ENCODE results near the gene ZSWIM4.
A peak's percentile ranks its signal among the peaks of the same experiment; 100 is the strongest.

ZSWIM4 gene

DNA sequence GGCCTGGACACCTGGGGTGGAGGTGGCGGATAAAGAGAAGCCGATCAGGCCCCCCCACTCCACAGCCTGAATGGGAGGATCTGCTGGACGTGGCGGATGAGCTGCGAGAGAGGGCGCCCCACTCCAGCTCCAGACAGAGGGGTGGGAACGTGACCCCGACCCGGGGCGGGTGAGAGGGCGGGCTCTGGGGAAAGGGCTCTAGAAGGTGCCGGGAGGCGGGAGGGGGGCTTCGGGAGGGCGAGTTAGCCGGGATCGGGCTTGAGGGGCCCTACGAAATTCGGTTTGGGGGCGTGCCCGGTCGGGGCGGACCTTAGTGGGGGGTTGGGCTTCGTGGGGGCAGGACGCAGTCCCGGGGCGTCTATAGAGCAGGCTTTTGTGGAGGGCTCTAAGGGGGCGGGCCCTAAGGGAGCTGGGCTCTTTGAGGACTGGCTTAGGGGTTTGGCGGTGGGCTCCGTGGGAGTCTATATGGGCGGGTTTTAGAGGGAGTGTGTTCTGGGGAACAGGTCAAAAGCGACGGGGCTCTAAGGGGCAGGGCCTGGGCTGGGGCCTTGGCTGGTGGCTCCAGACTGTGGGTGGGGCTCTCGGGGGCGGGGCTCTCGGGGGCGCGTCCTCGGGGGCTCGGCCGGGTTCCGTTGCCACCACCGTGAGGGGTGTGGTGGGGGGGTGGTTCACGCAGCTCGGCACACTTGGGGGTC is 77.6 kb downstream of the ZSWIM4 start:
- peak; percentile 30; the same call in 1 of the 3 replicates for ATAC-seq (ENCODE audit: low read depth)
- TF ChIP-seq, protein P1, sequence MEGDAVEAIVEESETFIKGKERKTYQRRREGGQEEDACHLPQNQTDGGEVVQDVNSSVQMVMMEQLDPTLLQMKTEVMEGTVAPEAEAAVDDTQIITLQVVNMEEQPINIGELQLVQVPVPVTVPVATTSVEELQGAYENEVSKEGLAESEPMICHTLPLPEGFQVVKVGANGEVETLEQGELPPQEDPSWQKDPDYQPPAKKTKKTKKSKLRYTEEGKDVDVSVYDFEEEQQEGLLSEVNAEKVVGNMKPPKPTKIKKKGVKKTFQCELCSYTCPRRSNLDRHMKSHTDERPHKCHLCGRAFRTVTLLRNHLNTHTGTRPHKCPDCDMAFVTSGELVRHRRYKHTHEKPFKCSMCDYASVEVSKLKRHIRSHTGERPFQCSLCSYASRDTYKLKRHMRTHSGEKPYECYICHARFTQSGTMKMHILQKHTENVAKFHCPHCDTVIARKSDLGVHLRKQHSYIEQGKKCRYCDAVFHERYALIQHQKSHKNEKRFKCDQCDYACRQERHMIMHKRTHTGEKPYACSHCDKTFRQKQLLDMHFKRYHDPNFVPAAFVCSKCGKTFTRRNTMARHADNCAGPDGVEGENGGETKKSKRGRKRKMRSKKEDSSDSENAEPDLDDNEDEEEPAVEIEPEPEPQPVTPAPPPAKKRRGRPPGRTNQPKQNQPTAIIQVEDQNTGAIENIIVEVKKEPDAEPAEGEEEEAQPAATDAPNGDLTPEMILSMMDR (IDR thresholded peaks at IDR 0.05; ENCODE audit: poor library complexity, severe bottlenecking): no peak
- no peak overlapping the region for H3K4me3 ChIP-seq (ENCODE audit: severe bottlenecking)

DNA sequence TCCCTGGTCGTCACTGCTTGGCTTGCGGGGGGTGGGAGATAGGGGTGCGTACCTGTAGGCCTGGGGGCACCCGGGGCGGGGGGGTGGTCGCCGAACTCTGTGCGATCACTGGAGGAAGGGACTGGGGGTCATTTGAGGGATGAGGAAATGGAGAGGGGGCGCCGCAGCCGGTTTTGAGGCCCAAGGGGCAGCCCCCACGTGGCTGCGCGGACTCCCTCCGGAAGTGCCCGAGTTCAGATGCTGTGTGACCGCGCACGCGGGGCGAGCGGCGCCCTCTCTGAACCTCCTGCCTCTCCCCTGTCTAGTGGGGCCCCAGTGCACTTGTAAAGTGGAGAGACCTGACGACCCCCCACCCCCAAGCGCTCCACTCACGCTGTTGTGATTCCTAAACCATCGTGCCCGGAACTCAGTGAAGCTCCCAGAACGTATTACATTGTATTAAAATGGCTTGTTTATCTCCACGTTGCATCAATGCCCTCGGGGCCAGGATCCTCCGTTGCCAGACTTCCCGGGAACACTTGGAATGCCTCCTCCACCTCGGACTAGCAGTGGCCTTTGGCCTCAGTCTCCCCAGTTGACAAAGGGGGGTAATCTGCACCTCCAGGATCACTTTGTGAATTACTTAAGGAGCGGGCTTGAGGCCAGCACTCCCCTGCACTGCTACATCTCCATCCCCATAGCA is 78.7 kb downstream of the ZSWIM4 start:
- TF ChIP-seq, protein P1 (IDR thresholded peaks at IDR 0.05; ENCODE audit: poor library complexity, severe bottlenecking): no peak
- Histone ChIP-seq H3K27me3 (ENCODE audit: insufficient read depth, poor library complexity, severe bottlenecking) (no peaks in the 10 kb centered on the region), H3K27ac (ENCODE audit: poor library complexity, severe bottlenecking) (no peak overlapping the region), H3K4me1 (ENCODE audit: insufficient read depth, poor library complexity, severe bottlenecking) (no peaks in the 10 kb centered on the region), H3K36me3 (ENCODE audit: low read depth) (no peaks in the 10 kb centered on the region), H3K4me3 (ENCODE audit: severe bottlenecking) (no peak overlapping the region), H3K9me3 (ENCODE audit: severe bottlenecking) (no peaks in the 10 kb centered on the region)
- no peak for DNase-seq (ENCODE audit: low spot score)
- no peak for ATAC-seq (ENCODE audit: low read depth)

More for the DNA sequence above, 77.6 kb downstream of the ZSWIM4 start:
- H3K27me3 ChIP-seq (ENCODE audit: insufficient read depth, poor library complexity, severe bottlenecking): no peaks in the 10 kb centered on the region
- H3K36me3 ChIP-seq (ENCODE audit: low read depth): no peaks in the 10 kb centered on the region
- no peaks in the 10 kb centered on the region for H3K9me3 ChIP-seq (ENCODE audit: severe bottlenecking)
- H3K27ac ChIP-seq (ENCODE audit: poor library complexity, severe bottlenecking): no peak overlapping the region
- H3K4me1 ChIP-seq (ENCODE audit: insufficient read depth, poor library complexity, severe bottlenecking): no peaks in the 10 kb centered on the region
- DNase-seq (ENCODE audit: low spot score): no peak

GRCh38 chr19:13875824-13876223 is 80.6 kb downstream of the ZSWIM4 start:
- ATAC-seq (ENCODE audit: low read depth): no peak
- Histone ChIP-seq H3K36me3 (ENCODE audit: low read depth) (no peaks in the 10 kb centered on the region), H3K27ac (ENCODE audit: poor library complexity, severe bottlenecking) (no peak overlapping the region), H3K4me3 (ENCODE audit: severe bottlenecking) (no peak overlapping the region), H3K4me1 (ENCODE audit: insufficient read depth, poor library complexity, severe bottlenecking) (peaks cover 5% of the 10 kb centered on the region), H3K27me3 (ENCODE audit: insufficient read depth, poor library complexity, severe bottlenecking) (no peaks in the 10 kb centered on the region), H3K9me3 (ENCODE audit: severe bottlenecking) (no peaks in the 10 kb centered on the region)
- no peak for DNase-seq (ENCODE audit: low spot score)
- TF ChIP-seq, protein P1 (IDR thresholded peaks at IDR 0.05; ENCODE audit: poor library complexity, severe bottlenecking): no peak

GRCh38 chr19:13876834-13877233 is 81.6 kb downstream of the ZSWIM4 start, which contains the start of gene NANOS3:
Gene NANOS3, plus strand, starts transcription at chr19:13877134. Its CDS starts 115 bp downstream, at chr19:13877249.
- no peak for DNase-seq (ENCODE audit: low spot score)
- TF ChIP-seq, protein P1 (IDR thresholded peaks at IDR 0.05; ENCODE audit: poor library complexity, severe bottlenecking): no peak
- Histone ChIP-seq H3K4me1 (ENCODE audit: insufficient read depth, poor library complexity, severe bottlenecking) (peaks cover 5% of the 10 kb centered on the region), H3K27me3 (ENCODE audit: insufficient read depth, poor library complexity, severe bottlenecking) (no peaks in the 10 kb centered on the region), H3K36me3 (ENCODE audit: low read depth) (no peaks in the 10 kb centered on the region), H3K4me3 (ENCODE audit: severe bottlenecking) (no peak within 1 kb of the TSS), H3K9me3 (ENCODE audit: severe bottlenecking) (no peaks in the 10 kb centered on the region), H3K27ac (ENCODE audit: poor library complexity, severe bottlenecking) (no peak within 1 kb of the TSS)
- ATAC-seq (ENCODE audit: low read depth): no peak

DNA sequence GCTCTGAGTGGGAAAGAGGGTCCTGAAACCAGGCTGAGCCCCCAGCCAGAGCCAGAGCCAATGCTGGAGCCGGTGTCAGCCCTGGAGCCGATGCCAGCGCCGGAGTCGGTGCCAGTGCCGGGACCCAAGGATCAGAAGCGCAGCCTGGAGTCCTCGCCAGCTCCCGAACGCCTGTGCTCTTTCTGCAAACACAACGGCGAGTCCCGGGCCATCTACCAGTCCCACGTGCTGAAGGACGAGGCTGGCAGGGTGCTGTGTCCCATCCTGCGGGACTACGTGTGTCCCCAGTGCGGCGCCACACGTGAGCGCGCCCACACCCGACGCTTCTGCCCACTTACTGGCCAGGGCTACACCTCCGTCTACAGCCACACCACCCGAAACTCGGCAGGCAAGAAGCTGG is 82.1 kb downstream of the ZSWIM4 start:
- H3K4me1 ChIP-seq (ENCODE audit: insufficient read depth, poor library complexity, severe bottlenecking): peaks cover 5% of the 10 kb centered on the region
- H3K4me3 ChIP-seq (ENCODE audit: severe bottlenecking): no peak overlapping the region
- no peaks in the 10 kb centered on the region for H3K9me3 ChIP-seq (ENCODE audit: severe bottlenecking)
- H3K27me3 ChIP-seq (ENCODE audit: insufficient read depth, poor library complexity, severe bottlenecking): no peaks in the 10 kb centered on the region
- DNase-seq (ENCODE audit: low spot score) (no peak), ATAC-seq (ENCODE audit: low read depth) (no peak)
- H3K27ac ChIP-seq (ENCODE audit: poor library complexity, severe bottlenecking): no peak overlapping the region
- H3K36me3 ChIP-seq (ENCODE audit: low read depth): no peaks in the 10 kb centered on the region
- TF ChIP-seq, protein P1 (IDR thresholded peaks at IDR 0.05; ENCODE audit: poor library complexity, severe bottlenecking): no peak

Measured in RWPE2 (cell line).